Astrocyte (in vitro differentiated cells and primary cell): ENCODE data around the gene C2orf76. TPM values are rescaled to one million over a fixed set of nuclear protein-coding genes. Genes with fewer than 3 reads are reported as not detected.

ENCODE experiments used
- DNase-seq: peaks from one replicate; pipeline ENCODE4 v3.0.0-alpha.2; 2010; ENCODE audit warnings: low read depth
- FAIRE-seq: peaks from 2 replicates; lab custom pipeline; 2011; peaks lifted over from hg19 to GRCh38; lab: Jason Lieb, UNC
- H2AFZ ChIP-seq: 2 replicates; pipeline ENCODE4 v1.6.0; 2012; ENCODE audit warnings: low read depth, low read length, inconsistent platforms
- H3K27ac ChIP-seq: 2 replicates; pipeline ENCODE4 v1.5.1; 2011; ENCODE audit warnings: low read depth, low read length, inconsistent platforms
- H3K27me3 ChIP-seq: 2 replicates; pipeline ENCODE4 v1.6.0; 2011; ENCODE audit warnings: low read length, inconsistent platforms; ENCODE audit not compliant: insufficient read depth
- H3K36me3 ChIP-seq: 2 replicates; pipeline ENCODE4 v1.5.1; 2011; ENCODE audit warnings: low read length, inconsistent platforms; ENCODE audit not compliant: insufficient read depth
- H3K4me1 ChIP-seq: 2 replicates; pipeline ENCODE4 v1.5.1; 2011; ENCODE audit warnings: low read length, inconsistent platforms; ENCODE audit not compliant: insufficient read depth
- H3K4me2 ChIP-seq: 2 replicates; pipeline ENCODE4 v1.6.0; 2012; ENCODE audit warnings: low read length, inconsistent platforms
- H3K4me3 ChIP-seq: 2 replicates; pipeline ENCODE4 v1.5.1; 2011; ENCODE audit warnings: low read depth, mild to moderate bottlenecking, low read length, inconsistent platforms; ENCODE audit not compliant: insufficient read depth
- H3K79me2 ChIP-seq: 2 replicates; pipeline ENCODE4 v1.6.0; 2012; ENCODE audit warnings: mild to moderate bottlenecking, low read length, inconsistent platforms; ENCODE audit not compliant: insufficient read depth
- H3K9ac ChIP-seq: 2 replicates; pipeline ENCODE4 v1.6.0; 2012; ENCODE audit warnings: mild to moderate bottlenecking, low read length, inconsistent platforms
- H3K9me3 ChIP-seq: 2 replicates; pipeline ENCODE4 v1.5.1; 2012; ENCODE audit warnings: low read depth, mild to moderate bottlenecking, low read length, inconsistent platforms; ENCODE audit not compliant: insufficient read depth
- H4K20me1 ChIP-seq: 2 replicates; pipeline ENCODE4 v1.6.0; 2012; ENCODE audit warnings: low read length, inconsistent platforms; ENCODE audit not compliant: insufficient read depth
- H3K27ac Mint-ChIP-seq: one replicate; pipeline ENCODE4 v1.8.0; 2021; ENCODE audit warnings: mild to moderate bottlenecking, mixed read lengths; ENCODE audit not compliant: unreplicated experiment
- H3K27me3 Mint-ChIP-seq: one replicate; pipeline ENCODE4 v1.8.0; 2021; ENCODE audit warnings: low read depth, mixed read lengths; ENCODE audit not compliant: unreplicated experiment
- H3K36me3 Mint-ChIP-seq: one replicate; pipeline ENCODE4 v1.8.0; 2021; ENCODE audit warnings: low read depth, mixed read lengths; ENCODE audit not compliant: unreplicated experiment
- H3K4me1 Mint-ChIP-seq: one replicate; pipeline ENCODE4 v1.8.0; 2021; ENCODE audit warnings: low read depth, mixed read lengths; ENCODE audit not compliant: unreplicated experiment
- H3K4me3 Mint-ChIP-seq: one replicate; pipeline ENCODE4 v1.8.0; 2021; ENCODE audit warnings: mild to moderate bottlenecking, moderate library complexity, mixed read lengths; ENCODE audit not compliant: unreplicated experiment
- H3K9me3 Mint-ChIP-seq: one replicate; pipeline ENCODE4 v1.8.0; 2021; ENCODE audit warnings: mild to moderate bottlenecking, mixed read lengths; ENCODE audit not compliant: unreplicated experiment
- EZH2 ChIP-seq: IDR thresholded peaks from 2 replicates; pipeline ENCODE4 v1.6.1; 2012; ENCODE audit warnings: mild to moderate bottlenecking, low read length, inconsistent platforms; ENCODE audit not compliant: insufficient read depth
- total RNA-seq: library from RNA; stranded (reverse); gene quantifications from 2 replicates; pipeline ENCODE4 v1.2.1, GENCODE V29; 2021
- TF ChIP-seq, protein P1 (sequence below): IDR thresholded peaks from 2 replicates; pipeline ENCODE4 v1.5.1; 2011; ENCODE audit warnings: low read depth, mild to moderate bottlenecking, inconsistent platforms, low read length, moderate library complexity; ENCODE audit not compliant: insufficient read depth

C2orf76 gene
- total RNA-seq, 1 donor from 2014 or later = 9.2 TPM

- no peak for TF ChIP-seq EZH2
- TF ChIP-seq, protein P1, sequence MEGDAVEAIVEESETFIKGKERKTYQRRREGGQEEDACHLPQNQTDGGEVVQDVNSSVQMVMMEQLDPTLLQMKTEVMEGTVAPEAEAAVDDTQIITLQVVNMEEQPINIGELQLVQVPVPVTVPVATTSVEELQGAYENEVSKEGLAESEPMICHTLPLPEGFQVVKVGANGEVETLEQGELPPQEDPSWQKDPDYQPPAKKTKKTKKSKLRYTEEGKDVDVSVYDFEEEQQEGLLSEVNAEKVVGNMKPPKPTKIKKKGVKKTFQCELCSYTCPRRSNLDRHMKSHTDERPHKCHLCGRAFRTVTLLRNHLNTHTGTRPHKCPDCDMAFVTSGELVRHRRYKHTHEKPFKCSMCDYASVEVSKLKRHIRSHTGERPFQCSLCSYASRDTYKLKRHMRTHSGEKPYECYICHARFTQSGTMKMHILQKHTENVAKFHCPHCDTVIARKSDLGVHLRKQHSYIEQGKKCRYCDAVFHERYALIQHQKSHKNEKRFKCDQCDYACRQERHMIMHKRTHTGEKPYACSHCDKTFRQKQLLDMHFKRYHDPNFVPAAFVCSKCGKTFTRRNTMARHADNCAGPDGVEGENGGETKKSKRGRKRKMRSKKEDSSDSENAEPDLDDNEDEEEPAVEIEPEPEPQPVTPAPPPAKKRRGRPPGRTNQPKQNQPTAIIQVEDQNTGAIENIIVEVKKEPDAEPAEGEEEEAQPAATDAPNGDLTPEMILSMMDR = peak; percentile 75
- H4K20me1 ChIP-seq = no peaks in the 10 kb centered on the region
- H3K4me1 ChIP-seq = peaks cover 9% of the 10 kb centered on the region
- peaks cover 4% of the 10 kb centered on the region for H3K4me1 Mint-ChIP-seq
- no peak for DNase-seq
- peak overlapping the region; percentile 0 for H2AFZ ChIP-seq
- no peak overlapping the region for H3K4me2 ChIP-seq
- H3K27ac Mint-ChIP-seq = no peak overlapping the region
- no peak overlapping the region for H3K4me3 Mint-ChIP-seq
- H3K79me2 ChIP-seq = no peaks in the 10 kb centered on the region
- H3K9ac ChIP-seq = no peak overlapping the region
- peaks cover 16% of the 10 kb centered on the region for H3K27me3 Mint-ChIP-seq
- no peak overlapping the region for H3K4me3 ChIP-seq
- H3K9me3 ChIP-seq = no peaks in the 10 kb centered on the region
- FAIRE-seq = no peak
- H3K27me3 ChIP-seq = no peaks in the 10 kb centered on the region
- no peaks in the 10 kb centered on the region for H3K36me3 ChIP-seq
- no peaks in the 10 kb centered on the region for H3K9me3 Mint-ChIP-seq
- peaks cover 5% of the 10 kb centered on the region for H3K36me3 Mint-ChIP-seq
- no peak overlapping the region for H3K27ac ChIP-seq
Observed at GRCh38 chr2:119290859-119291587, 75.6 kb downstream of the C2orf76 start.

- Mint-ChIP-seq H3K27ac (no peak overlapping the region), H3K27me3 (peaks cover 15% of the 10 kb centered on the region), H3K4me1 (peaks cover 4% of the 10 kb centered on the region), H3K9me3 (no peaks in the 10 kb centered on the region), H3K4me3 (no peak overlapping the region), H3K36me3 (peaks cover 5% of the 10 kb centered on the region)
- Histone ChIP-seq H2AFZ (no peak overlapping the region), H3K79me2 (no peaks in the 10 kb centered on the region), H3K27me3 (no peaks in the 10 kb centered on the region), H3K9me3 (no peaks in the 10 kb centered on the region), H3K9ac (no peak overlapping the region), H3K4me3 (no peak overlapping the region), H4K20me1 (no peaks in the 10 kb centered on the region), H3K27ac (no peak overlapping the region), H3K4me1 (peaks cover 9% of the 10 kb centered on the region), H3K4me2 (no peak overlapping the region), H3K36me3 (no peaks in the 10 kb centered on the region)
- DNase-seq (no peak), FAIRE-seq (no peak)
- TF ChIP-seq EZH2 = no peak
- TF ChIP-seq, protein P1 = no peak
Observed at GRCh38 chr2:119289642-119290041, 77.0 kb downstream of the C2orf76 start.

DNA sequence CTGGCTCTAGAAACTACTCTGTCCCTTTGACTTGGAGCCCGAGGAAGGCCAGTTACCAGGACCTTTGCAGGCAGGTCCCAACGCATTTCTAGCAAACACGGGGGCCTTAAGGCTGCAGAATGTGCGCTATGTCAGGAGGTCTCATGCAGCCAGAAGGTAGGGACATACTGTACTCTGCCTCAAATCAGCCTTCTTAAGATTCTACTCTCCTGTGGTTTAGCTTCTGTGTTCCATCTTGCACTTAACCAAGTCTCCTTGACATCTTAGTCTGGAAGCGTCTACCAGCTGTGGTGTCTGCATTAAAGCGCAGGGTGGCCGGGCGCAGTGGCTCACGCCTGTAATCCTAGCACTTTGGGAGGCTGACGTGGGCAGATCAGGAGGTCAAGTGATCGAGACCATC, 77.5 kb downstream of the C2orf76 start:
- no peaks in the 10 kb centered on the region for H3K79me2 ChIP-seq
- peaks cover 5% of the 10 kb centered on the region for H3K36me3 Mint-ChIP-seq
- no peak overlapping the region for H2AFZ ChIP-seq
- TF ChIP-seq, protein P1 = no peak
- no peak for TF ChIP-seq EZH2
- peaks cover 13% of the 10 kb centered on the region for H3K4me1 ChIP-seq
- H3K4me3 Mint-ChIP-seq = no peak overlapping the region
- FAIRE-seq = no peak
- H4K20me1 ChIP-seq = no peaks in the 10 kb centered on the region
- H3K27me3 Mint-ChIP-seq = peaks cover 15% of the 10 kb centered on the region
- no peaks in the 10 kb centered on the region for H3K9me3 Mint-ChIP-seq
- no peak overlapping the region for H3K9ac ChIP-seq
- no peak overlapping the region for H3K27ac ChIP-seq
- H3K4me2 ChIP-seq = no peak overlapping the region
- no peak overlapping the region for H3K27ac Mint-ChIP-seq
- H3K27me3 ChIP-seq = no peaks in the 10 kb centered on the region
- H3K36me3 ChIP-seq = no peaks in the 10 kb centered on the region
- H3K4me3 ChIP-seq = no peak overlapping the region
- peak; percentile 25 for DNase-seq
- H3K4me1 Mint-ChIP-seq = peaks cover 4% of the 10 kb centered on the region
- H3K9me3 ChIP-seq = no peaks in the 10 kb centered on the region
